ENCODE results near the gene SLC6A8.

SLC6A8 gene

DNA sequence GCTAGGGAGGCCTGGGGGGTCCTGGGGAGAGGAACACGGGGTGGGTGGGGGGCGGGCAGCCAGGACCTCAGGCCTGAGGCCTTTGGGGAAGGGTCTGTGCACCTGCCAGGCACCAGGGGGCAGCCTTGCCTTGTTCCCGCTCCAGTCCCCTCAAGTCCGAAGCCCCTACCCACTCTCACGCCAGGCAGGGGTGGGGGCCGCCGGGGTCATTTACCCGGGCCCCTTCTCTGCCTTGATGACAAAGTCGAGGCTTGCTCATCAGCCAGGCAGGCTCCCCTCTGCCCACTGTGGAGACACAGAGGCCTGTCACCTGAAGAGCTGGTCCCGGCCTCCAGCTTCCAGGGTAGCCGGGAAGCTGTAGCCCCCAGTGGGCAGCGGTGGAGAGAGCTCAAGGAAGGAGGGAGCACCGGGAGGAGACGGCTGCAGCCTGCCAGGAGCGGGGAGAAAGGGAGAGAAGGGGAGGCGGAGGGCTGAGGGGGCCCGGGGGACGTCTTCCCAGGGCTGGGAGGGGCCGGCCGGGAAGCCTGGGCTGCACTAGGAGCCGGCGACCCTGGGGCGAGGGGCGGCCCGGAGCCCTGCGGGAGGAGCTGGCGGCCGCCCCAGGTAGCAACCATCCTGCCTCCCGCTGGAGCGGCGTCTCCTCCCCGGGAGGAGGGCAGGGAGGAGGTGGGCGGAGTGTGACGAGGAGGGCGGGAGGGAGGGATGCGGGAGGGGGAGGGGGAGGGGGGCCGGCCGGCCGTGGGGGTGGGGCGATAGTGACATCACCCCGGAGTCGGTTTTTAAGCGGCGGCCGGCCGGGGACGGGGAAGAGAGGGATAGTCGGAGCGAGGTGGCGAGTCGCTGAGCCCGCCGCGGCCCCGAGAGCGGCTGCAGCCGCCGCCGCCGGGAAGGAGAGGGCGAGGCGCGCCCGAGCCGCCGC, at the start of gene SLC6A8:
Gene SLC6A8, plus strand, starts transcription at position 806 of the 919 bp plus-strand sequence. CDS start 649 bp downstream, outside the sequence.
- DNase-seq = no peak

DNA sequence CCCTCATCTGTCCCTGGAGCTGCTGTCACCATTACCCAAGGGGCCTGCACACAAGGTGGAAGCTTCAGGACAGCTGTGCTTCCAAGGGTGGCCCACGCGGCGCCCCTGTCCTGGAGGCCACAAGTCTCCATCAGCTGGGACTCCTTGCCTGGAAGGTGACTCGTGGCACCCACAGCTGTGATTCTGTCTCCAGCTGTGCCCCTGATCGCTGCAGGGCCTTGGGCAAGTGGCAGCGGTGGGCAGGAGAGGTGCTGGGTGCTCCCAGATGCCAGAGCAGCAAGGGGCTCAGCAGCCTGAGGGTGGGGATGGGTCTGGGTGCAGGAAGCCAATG, 49.7 kb upstream of the SLC6A8 start:
- no peak for DNase-seq

DNA sequence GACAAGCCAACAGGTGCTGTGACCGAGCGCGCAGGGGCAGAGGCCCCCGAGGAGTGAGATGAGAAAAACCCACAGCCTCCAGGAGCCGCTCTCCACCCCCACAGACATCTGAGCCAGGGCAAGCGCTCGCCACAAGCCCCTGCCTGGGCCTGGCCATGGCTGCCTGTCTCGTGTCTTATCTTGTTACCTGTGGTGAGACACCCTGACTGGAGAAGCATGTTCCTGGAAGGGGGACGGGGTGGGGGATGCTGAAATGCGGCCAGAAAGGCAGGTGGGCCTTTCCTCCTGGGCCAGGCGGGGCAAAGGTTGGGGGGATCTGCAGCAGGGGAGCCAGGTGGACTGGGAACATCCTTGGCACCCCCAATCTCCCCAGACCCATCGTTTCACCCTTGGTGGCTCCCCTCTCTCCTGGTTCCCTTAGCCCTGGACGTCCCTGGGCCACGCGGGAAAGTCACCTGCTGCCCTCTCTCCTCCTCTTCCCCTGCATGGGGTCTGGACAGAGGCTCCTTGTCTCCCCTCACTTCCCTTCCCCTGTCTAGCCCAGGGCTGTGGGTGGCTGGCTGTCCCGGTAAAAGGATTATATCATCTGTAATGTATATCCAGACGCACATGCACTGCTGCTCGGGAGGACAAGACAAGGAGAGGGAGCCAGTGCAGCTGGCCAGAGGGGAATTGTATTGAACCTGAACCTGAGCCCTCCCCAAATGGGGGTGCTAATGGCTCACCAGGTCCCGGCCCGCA, 49.1 kb upstream of the SLC6A8 start:
- DNase-seq = no peak

DNA sequence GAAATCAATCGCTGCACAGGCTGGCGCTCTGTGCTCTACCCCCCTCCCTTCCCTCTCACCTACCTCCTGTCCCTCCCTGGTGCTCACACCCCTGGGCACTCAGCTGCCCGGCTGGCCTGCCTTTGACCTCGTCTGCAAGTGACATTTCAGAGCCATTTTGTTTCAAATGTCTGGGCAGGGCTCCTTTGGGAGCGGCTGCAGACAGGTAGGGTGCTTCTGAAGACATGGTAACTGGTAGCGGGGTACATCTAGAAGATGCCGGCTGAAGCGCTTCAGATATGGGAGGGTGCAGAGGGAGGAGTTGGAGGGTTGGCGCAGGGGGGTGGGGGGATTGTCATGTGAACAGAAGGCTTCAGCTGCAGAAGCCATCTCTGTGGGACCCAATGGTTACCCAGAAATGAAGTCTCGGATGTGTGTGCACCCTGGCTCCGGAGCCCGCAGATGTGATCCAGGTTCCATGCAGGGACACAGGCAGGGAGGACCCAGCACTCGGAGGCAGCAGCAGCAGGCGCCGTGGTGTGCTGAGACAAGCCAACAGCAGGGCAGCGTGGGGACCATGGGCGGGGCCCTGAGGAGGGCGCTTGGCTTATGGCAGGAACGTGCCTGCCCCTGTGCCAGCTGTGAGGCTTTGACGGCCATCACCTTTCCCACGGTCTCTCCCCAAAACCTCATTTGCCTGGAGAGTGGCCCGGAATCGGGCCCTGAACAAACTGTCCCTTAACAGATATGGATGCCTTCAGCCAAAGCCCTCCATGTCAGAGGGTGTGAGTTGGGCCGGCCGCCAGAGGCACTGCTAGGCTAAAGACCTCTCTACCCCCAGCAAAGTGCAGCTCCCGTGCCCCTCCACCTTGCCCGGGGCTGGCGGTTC, 48.3 kb upstream of the SLC6A8 start:
- DNase-seq = no peak

DNA sequence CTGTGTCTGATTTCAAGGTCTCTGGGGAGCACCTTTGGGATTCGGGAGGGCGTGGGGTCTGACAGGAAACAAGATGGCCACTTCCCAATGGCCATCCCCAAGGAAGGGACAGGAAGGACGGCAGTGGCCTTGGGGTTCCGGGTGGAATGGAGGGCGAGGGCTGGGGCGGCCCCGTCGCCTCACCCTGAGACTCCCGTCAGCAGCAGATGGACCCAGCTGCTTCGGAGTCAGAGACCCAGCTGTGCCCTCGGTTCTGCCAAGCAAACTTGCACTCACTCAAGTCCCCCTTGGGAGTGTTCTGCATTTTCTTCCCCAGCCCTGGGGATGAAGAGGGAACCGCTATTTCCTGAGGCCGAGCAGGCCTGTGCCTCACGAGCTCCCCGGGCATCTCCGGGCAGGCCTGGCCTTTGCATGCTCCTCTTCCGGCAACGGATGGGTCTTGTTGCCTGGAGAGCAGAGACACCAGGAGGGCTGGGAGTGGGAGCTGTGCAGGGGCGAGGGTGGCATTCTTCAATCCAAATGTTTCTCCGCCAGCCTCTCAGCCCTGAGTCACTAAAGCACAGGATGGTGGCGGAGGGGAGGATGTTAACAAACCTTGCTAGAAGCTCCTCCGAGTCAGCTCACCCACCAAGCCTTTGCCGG, 47.6 kb upstream of the SLC6A8 start:
- DNase-seq = no peak

DNA sequence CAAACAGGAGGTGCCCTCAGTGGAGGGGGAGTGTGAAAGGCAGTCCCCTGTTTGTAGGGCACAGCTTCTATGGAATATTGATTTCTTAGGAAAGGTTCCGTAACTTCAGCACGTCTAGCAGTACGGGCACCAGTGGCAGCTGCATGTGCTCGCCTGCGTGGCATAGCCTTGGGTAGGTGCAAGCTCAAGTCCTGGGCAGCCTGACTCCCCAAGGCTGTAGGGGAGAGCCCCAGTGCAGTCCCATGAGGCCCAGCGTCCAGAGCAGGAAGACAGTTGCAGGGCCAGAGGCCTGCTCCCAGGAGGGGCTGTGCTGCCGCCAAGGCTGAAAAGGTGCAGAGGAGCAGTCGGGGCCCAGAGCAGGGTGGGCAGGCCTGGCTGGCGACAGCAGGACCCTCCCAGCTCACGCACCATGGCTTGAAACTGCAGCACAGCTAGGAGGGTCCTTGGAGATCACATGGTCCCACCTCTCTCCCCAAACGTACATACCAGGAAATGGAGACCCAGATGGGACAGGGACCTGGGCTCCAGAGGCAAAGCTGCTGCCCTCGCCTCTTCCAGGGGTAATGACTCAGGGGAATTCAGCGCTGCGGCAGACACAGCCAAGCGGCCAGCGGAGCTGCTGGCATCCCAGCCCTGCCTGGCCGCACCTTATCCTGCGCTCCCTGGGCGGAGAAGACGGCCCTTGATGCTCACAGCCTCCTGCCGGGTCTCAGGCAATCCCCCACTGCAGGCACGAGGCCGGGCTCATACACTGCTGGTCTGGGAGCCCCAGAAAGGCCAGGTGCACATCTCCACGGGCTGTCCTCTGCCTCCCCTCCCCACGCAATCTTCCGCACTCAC, 46.8 kb upstream of the SLC6A8 start:
- DNase-seq = no peak

DNA sequence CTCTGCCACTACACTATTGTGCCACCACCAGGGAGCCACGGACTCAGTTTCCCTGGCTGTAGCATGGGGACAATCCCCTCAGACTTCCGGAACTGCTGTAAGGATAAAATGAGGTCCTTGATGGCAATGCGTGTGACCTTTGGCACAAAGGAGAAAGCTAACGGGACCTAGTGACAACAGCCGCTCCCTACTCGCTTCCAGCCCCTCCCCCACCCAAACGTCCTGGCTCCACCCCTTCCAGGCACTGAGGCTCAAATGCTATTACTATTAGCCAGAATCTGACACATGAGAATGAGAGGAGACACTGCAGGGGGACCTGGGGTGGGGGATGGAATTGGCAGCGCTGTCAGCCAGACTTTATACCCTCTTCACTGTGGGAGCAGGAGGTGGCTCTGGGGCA, 46.1 kb upstream of the SLC6A8 start:
- DNase-seq = no peak

DNA sequence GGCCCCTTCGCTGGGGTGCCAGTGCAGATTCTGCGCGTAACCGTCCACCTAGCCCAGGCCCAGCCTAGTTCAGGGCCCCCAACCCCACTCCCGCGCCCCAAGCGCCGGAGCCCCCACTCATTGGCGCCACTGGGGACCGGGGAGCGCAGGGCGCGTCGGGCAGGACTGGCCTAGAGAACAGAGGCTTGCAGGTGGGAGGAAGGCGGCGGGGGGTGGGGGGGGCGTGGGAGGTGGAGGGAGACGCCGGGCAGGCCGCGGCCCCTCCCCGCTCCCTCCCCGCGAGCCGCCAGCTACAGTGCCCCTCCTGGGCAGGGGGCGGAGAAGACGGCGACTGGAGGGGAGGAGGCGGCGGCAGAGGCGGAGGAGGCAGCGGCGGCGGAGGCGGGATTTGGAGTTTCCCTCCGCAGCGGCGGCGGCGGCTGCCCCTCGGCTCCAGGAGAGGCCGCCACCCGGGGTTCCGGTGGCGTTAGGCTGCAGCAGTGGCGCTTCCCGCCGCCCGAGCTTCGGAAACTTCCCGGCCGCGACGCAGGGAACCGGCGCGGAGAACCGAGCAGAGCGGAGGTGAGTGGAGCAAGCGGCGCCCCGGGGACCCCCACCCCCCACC, 45.6 kb upstream of the SLC6A8 start:
- no peak for DNase-seq

DNA sequence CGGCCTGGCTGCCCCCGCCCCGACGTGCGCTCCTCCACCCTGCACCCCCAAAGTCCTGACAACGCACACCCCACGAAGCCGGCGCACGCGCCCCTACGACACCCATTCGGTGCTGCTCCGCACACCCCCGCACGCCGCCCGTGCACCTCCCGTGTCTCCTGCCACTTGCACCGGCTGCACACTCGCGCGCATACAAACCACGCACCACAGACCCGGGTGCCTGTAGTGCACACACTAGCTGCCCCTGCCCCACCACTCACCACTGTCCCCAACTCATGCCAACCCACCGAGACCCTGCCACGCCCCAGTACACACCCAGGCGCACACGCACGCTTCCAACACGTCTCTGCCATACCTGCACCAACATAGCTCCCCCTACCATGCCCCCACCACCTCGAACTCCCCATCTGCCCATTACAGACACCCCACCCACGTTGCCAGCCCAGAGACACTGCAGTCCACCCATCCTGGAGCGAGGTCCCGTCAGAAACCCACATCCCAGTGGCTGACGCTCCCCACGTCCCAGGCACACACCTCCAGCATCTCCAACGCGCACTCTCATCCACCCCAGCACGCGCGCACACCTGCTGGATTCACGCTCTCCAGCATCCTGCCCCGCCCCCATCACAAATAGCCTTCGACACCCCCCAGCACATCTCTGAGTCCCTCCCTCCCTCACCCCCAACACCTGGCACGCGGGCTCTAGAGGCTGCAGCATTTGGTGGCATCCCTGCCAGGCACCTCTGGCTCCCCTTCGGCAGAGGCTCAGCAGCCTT, 44.9 kb upstream of the SLC6A8 start:
- no peak for DNase-seq

DNA sequence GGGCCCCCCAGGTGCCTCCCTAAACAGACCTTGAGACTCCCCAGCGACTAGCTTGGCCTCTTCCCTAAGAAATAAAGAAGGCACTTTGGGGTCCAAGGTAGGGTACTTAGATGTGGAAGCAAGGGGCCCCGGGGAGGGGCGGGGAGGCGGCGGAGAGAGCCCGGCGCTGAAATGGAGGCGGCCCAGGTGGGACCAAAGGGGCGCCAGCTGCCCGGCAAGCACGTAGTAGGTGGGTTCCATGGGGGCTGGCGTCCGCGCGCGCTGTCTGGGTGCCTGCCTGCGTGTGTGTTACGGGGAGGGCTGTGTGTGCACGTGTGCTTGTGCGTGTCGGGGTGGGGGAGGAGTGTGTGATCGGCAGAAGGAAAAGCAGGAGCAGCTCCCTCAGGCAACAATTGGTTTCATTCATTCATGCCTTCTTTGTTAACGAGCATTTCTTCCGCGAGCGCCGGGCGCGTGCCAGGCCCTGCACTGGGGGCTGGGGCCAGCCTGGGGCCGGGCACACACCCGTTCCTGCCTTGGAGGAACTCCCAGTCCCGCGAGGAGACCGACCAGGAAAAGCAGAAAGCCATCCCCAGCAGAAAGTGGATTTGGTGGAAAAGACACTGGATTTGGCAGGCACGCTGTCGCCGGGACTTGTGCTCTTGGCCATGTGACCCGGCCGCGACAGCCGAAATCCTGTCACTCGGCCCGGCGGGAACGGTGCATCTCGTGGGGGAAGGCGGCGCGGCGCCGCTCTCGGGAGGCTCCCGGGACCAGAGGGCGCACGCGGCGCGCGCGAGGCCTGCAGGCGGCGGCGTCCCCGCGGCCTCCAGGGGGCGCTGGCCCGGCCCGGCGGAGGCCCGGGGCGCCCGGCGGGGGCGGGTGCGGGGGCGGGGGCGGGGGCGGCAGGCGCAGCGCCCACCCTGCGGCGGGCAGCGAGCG, 44.0 kb upstream of the SLC6A8 start:
- DNase-seq = no peak

DNA sequence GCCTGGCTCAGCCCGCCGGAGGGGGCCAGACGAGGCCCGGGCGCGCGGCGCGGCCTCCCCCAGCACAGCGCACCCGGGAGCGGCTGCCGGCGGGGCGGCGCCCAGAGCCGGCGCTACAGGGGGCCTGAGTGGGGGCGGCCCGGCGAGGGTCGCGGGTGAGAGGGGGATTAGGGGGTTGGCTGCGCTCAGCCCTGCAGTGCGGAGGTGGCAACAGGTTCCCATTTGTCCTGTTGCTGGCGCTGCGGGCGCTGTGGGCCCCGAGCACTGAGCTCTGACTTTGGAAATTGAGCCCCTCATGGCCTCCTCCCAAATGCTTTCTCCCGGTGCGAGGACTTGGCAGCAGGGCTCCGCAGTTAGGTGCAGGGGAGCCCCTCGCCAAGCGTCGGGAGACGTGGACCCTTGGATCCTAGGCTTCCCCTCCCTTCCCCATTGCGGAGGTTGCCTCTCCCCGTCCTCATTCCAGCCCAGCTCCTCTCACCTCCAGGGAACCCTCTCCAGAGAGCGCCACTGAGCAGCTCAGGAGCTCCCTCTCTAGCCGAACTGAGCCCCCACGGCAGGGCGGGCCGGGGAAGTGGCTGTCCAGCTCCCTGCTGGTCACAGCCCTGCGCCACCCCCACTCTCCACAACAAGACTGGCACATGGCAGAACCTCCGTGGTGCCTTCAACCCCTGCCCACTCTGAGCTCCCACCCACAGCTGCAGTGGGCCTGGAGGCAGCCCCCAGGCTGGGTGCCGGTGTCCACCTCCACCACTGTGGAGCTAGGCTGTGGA, 43.2 kb upstream of the SLC6A8 start:
- no peak for DNase-seq

DNA sequence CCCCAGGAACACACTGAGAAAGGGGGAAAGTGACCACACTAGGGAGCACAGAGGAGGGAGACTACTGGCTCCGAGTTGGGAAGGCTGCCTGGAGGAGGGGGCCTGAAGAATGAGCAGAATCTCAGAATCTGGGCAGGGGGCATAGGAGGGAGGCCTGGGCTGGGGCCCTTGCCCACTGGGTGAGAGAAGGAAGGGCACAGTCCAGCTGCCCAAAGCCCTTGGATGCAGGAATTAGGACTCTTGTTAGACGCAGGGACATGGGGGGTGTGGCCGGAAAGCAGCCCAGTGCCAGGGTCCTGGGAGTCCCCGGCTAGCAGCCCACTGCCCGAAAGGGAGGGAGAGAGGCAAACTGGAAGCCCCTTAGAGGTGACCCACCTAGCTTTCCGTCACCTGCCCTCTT, 42.6 kb upstream of the SLC6A8 start:
- no peak for DNase-seq

DNA sequence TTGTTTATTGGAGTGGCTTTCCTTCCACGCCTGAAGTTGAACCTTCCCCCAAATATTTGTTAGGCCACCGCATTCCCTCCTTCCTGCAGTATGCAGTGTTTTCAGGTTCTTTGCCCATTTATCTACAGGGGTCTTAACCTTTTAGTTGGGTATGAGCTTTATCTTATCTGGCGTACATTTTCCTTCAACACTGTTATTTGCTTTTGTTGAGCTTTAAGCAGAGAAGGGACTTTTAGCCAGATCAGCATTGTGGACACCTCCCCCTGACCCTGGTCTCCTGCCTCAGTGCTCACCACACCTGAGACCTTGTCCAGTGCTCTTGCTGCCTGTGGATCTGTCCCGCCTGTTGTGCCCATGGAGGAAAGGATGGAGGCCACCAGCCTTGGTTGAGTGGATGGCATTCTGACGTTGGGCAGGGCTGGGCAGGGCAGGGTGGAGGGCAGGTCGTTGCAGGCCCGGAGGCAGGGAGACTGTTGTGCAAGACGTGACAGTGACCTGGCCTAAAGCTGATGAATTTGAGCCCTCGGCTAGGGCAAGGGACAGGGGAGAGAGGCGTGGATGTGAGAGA, 41.7 kb upstream of the SLC6A8 start:
- DNase-seq = no peak

DNA sequence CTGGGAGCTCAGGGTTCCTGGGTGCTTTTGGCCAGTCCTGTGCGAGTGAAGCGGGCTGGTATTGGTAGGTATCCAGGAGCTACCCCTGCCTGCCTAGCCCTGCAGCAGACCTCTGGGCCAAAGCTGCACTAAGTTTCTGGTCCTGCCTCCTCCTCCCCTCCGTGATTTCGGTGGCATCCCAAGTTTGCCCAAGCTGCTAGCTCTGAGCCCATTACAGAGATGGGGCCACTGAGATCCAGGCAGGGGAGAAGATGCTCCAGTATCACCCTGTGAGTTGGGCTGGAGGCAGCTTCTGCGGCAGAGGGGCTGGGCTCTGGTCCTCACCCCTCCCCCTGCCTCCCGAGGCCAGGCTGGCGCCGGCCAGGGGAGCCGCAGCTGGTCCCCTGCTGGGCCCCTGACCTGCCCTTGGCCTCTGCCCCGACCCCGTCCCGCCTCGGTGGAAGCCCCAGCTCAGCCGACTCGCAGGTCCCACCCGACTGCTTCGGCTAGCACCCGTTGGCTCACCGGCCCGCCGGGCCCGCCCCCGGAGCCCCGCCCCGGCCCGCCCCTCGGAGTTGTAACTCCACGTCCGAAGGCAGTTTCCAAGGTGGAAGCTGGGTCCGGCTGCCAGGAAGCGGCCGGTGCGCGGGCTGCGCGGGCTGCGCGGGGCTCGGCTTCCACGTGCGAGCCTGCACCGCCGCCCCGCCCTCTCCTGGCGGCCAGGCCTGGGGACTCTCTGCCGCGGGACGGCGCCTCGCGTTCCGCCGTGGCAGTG, 40.9 kb upstream of the SLC6A8 start, which contains the start of gene DUSP9:
Gene DUSP9, plus strand, starts transcription at position 584 of the 754 bp plus-strand sequence. CDS start 751 bp downstream, outside the sequence.
- no peak for DNase-seq

DNA sequence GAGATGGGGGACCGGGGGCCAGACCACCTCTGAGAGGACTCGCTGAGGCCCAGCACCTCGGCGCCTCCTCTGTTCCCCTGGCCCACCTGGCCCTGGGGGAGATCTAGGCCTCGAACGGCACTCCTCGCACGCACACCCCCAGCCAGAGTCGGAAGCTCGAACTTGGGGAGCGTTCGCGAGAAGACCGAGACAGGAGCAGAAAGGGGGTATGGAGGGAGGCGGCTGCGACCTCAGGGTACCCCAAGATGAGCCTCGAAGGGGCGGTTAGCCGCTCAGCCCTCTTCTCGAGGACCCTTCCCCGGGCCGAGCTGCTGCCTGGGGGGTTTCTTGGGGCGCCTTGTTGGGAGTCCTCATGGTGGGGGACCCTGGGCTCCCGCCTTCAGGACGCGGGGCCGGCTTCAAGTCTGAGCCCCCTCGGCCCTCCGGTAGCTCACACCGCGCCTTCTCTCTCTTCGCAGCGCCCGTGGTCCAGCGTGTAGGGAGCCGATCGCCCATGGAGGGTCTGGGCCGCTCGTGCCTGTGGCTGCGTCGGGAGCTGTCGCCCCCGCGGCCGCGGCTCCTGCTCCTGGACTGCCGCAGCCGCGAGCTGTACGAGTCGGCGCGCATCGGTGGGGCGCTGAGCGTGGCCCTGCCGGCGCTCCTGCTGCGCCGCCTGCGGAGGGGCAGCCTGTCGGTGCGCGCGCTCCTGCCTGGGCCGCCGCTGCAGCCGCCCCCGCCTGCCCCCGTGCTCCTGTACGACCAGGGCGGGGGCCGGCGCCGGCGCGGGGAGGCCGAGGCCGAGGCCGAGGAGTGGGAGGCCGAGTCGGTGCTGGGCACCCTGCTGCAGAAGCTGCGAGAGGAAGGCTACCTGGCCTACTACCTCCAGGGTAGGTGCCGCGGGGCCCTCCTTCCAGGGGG, 40.0 kb upstream of the SLC6A8 start:
- DNase-seq = no peak

All from SIG-M5 (cell line).